ENCODE data around the gene GSAP. TPM values are rescaled to one million over a fixed set of nuclear protein-coding genes. Genes with fewer than 3 reads are reported as not detected.

The GSAP gene
- total RNA-seq, 1 experiment from 2014 or later, result 0.85 TPM

GRCh38 chr7:77457779-77458178, 41.6 kb upstream of the GSAP start:
- no peak for TF ChIP-seq TCF7L2 (IDR thresholded peaks at IDR 0.05; ENCODE audit: low read depth, low read length)
- TF ChIP-seq CTCF (IDR thresholded peaks at IDR 0.05), result no peak
- no peak for TF ChIP-seq REST (IDR thresholded peaks at IDR 0.05; ENCODE audit: insufficient read depth in 1 of 2, low read depth in 2 of 2, low read length in 1 of 2)
- TF ChIP-seq POLR2AphosphoS5 (IDR thresholded peaks at IDR 0.05; ENCODE audit: low read depth, low read length), result no peak
- TF ChIP-seq SIN3A (IDR thresholded peaks at IDR 0.05; ENCODE audit: borderline replicate concordance, insufficient read depth, low read depth, low read length), result no peak
- POLR2A ChIA-PET, result no interaction called here
- Histone ChIP-seq H3K27me3 (ENCODE audit: control insufficient read depth, insufficient read depth, low read length) (no peaks in the 10 kb centered on the region), H3K9me3 (ENCODE audit: control insufficient read depth, insufficient read depth, low read depth, low read length) (no peaks in the 10 kb centered on the region), H3K36me3 (ENCODE audit: control insufficient read depth, insufficient read depth, low read length) (no peaks in the 10 kb centered on the region), H3K4me3 (ENCODE audit: low read depth in 2 of 2, low read length in 2 of 2) (no peak overlapping the region), H3K4me1 (ENCODE audit: control insufficient read depth, insufficient read depth, low read length) (no peaks in the 10 kb centered on the region), H3K27ac (ENCODE audit: low read length) (no peak overlapping the region)
- no peak for ATAC-seq
- BruUV-seq (replicated peaks), result no TSS peak
- no peak for DNase-seq (ENCODE audit: low read depth, low spot score)
- CTCF ChIA-PET, result no interaction called here
- intact Hi-C loops (cut with micrococcal nuclease; ENCODE audit: unreplicated experiment), result no loop called here
- in situ Hi-C loops (cut with HindIII; ENCODE audit: low pct_unique_long_range_greater_than_20kb, low sequenced_read_pairs), result no loop called here

- no peak for DNase-seq (ENCODE audit: low read depth, low spot score)
- Histone ChIP-seq H3K9me3 (ENCODE audit: control insufficient read depth, insufficient read depth, low read depth, low read length) (no peaks in the 10 kb centered on the region), H3K27me3 (ENCODE audit: control insufficient read depth, insufficient read depth, low read length) (no peaks in the 10 kb centered on the region), H3K27ac (ENCODE audit: low read length) (no peak overlapping the region), H3K36me3 (ENCODE audit: control insufficient read depth, insufficient read depth, low read length) (no peaks in the 10 kb centered on the region), H3K4me3 (ENCODE audit: low read depth in 2 of 2, low read length in 2 of 2) (no peak overlapping the region), H3K4me1 (ENCODE audit: control insufficient read depth, insufficient read depth, low read length) (no peaks in the 10 kb centered on the region)
- in situ Hi-C loops (cut with HindIII; ENCODE audit: low pct_unique_long_range_greater_than_20kb, low sequenced_read_pairs), result no loop called here
- no TSS peak for BruUV-seq (replicated peaks)
- intact Hi-C loops (cut with micrococcal nuclease; ENCODE audit: unreplicated experiment), result no loop called here
- CTCF ChIA-PET, result no interaction called here
- no peak for TF ChIP-seq TCF7L2 (IDR thresholded peaks at IDR 0.05; ENCODE audit: low read depth, low read length)
- TF ChIP-seq REST (IDR thresholded peaks at IDR 0.05; ENCODE audit: insufficient read depth in 1 of 2, low read depth in 2 of 2, low read length in 1 of 2), result no peak
- no peak for TF ChIP-seq POLR2AphosphoS5 (IDR thresholded peaks at IDR 0.05; ENCODE audit: low read depth, low read length)
- no peak for TF ChIP-seq CTCF (IDR thresholded peaks at IDR 0.05)
- no peak for TF ChIP-seq SIN3A (IDR thresholded peaks at IDR 0.05; ENCODE audit: borderline replicate concordance, insufficient read depth, low read depth, low read length)
- ATAC-seq, result no peak
- POLR2A ChIA-PET, result no interaction called here
Measured at GRCh38 chr7:77456696-77457095, 40.5 kb upstream of the GSAP start.

All from Panc1 (cell line).